HG02763 (cell line): ENCODE data around the gene TTLL12.
A peak's percentile ranks its signal among the peaks of the same experiment; 100 is the strongest.

Experiments
- ATAC-seq: cut with Tn5 transposase; IDR thresholded peaks from one replicate; pipeline ENCODE4 v1.9.1; 2021; ENCODE audit warnings: mild to moderate bottlenecking, moderate library complexity; ENCODE audit not compliant: unreplicated experiment

The TTLL12 gene

GRCh38 chr22:43200555-43200954 is 13.6 kb upstream of the TTLL12 start:
- no peak for ATAC-seq

- no peak for ATAC-seq
These were observed 13.1 kb upstream of the TTLL12 start for GRCh38 chr22:43200031-43200430.

GRCh38 chr22:43199541-43199940 is 12.6 kb upstream of the TTLL12 start:
- no peak for ATAC-seq

GRCh38 chr22:43198936-43199335 is 12.0 kb upstream of the TTLL12 start:
- ATAC-seq: no peak

- ATAC-seq: no peak
These were observed 11.2 kb upstream of the TTLL12 start for GRCh38 chr22:43198126-43198525.

GRCh38 chr22:43197271-43197941 is 10.5 kb upstream of the TTLL12 start:
- ATAC-seq: no peak

GRCh38 chr22:43191831-43192230 is 4.9 kb upstream of the TTLL12 start:
- no peak for ATAC-seq

GRCh38 chr22:43188829-43189545 is 2.1 kb upstream of the TTLL12 start:
- ATAC-seq: no peak

GRCh38 chr22:43187171-43188099 is 501 bp upstream of the TTLL12 start:
- peak; percentile 78 for ATAC-seq

- no peak for ATAC-seq
These were observed 1.1 kb downstream of the TTLL12 start for GRCh38 chr22:43185860-43186261.

- no peak for ATAC-seq
These were observed 3.2 kb downstream of the TTLL12 start for GRCh38 chr22:43183496-43184277.

- ATAC-seq: no peak
These were observed 4.2 kb downstream of the TTLL12 start for GRCh38 chr22:43182726-43183125.

GRCh38 chr22:43182118-43182517 is 4.8 kb downstream of the TTLL12 start:
- ATAC-seq: no peak

GRCh38 chr22:43181321-43182076 is 5.4 kb downstream of the TTLL12 start:
- no peak for ATAC-seq

GRCh38 chr22:43180670-43181069 is 6.3 kb downstream of the TTLL12 start:
- ATAC-seq: no peak

- ATAC-seq: no peak
These were observed 7.1 kb downstream of the TTLL12 start for GRCh38 chr22:43179911-43180195.

- no peak for ATAC-seq
These were observed 7.6 kb downstream of the TTLL12 start for GRCh38 chr22:43179146-43179910.

- no peak for ATAC-seq
These were observed 9.5 kb downstream of the TTLL12 start for GRCh38 chr22:43177479-43177878.

- no peak for ATAC-seq
These were observed 10.8 kb downstream of the TTLL12 start for GRCh38 chr22:43176090-43176489.
